Right forelimb (tissue), 1 donor: ENCODE measurements around the gene LPAR3.
A peak's percentile ranks its signal among the peaks of the same experiment; 100 is the strongest.
"Not testable (repeated sequence)": the region's sequence is repeated elsewhere in the genome, so short reads cannot be mapped to it uniquely, and the experiment has no call there.

Experiments
- DNase-seq: peaks from one replicate; pipeline ENCODE4 v3.0.0-alpha.2; 2018

Gene LPAR3, protein sequence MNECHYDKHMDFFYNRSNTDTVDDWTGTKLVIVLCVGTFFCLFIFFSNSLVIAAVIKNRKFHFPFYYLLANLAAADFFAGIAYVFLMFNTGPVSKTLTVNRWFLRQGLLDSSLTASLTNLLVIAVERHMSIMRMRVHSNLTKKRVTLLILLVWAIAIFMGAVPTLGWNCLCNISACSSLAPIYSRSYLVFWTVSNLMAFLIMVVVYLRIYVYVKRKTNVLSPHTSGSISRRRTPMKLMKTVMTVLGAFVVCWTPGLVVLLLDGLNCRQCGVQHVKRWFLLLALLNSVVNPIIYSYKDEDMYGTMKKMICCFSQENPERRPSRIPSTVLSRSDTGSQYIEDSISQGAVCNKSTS

DNA sequence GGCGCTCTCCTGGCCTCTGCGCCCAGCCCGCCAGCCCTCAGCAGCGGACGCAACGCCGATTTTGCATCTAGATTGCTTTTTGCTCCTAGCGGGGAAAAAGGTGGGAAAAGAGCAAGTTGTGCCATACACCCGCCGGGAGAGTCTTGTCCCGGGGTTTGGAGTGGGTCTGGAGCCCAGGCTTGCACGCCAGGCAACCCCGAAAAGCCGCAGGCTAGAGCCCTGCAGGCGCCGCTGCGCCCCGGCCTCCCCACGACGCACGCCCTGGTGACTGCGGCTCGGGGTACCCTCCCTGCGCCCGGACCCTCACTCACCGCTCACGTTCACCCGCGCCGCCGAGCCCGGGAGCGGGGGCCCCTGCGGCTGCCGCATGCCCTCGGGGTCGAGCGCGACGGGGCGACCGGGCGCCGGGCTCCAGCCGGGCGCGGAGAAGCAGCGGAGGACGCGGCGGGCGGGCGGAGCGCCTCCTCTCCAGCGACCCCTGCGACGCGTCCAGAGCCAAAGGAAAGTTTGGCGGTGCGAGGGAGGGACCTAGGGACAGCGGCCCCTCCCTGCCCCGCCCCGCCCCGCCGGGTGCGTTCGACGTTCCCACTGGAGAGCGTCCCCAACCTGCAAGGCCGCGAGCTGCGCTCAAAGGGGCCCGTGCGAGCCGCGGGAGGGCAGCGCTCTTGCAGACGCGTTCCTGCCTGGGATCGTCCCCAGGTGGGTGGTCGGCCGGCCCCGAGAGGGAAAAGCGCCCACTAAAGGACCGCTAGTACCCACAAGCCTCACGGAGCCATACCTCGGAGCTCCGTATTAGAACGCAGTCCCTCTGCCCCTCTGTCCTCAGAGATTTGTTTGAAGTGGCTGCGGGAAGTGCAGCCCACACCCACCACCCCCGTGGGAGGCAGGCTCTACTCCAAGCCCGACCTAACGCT, at the start of gene LPAR3:
TSS of gene LPAR3 (minus strand) at position 502 of the 914 bp plus-strand sequence. CDS start 27,086 bp downstream, outside the sequence.
- peak; percentile 54 for DNase-seq

- no peak for DNase-seq
These were observed 48.8 kb upstream of the LPAR3 start for GRCh38 chr1:84941843-84942242.

GRCh38 chr1:84940481-84940880, 47.5 kb upstream of the LPAR3 start:
- no peak for DNase-seq

DNA sequence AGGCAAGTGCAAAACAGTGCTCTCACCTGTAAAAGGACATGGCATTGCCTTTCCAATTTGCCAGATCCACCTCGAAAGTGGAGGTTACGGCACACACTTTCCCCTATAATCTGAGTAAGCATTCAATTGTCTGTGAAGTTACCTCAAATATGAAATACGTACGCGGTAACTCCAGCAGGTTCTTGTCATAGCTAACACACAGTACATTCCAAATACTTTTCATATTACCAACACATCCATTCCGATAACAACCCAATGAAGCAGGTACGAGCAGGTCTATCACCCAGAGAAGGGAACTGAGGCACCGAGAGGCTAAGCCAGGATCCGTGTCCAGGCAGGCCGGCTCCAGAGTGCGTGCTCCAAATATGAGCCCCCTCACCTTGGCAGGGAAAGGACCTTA, 46.8 kb upstream of the LPAR3 start:
- DNase-seq: no peak

DNA sequence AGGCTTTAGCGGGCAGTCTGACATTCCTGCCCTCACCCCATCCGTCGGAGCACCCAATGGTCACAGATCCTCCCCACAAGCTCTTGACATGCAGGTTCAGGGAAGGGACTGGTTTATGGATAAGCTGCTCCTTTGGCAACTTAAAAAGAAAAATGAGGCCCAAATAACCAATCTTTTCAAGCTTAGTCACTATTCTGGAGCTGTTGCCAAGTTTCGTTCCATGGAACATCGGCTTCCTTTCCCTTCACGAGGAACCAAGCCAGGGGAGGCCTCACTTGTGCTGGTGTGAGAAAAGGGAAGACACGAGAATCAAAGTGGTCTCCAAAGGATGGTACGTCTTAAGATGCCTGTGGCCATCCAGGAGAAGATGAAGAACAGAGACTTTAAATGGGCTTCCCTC, 46.1 kb upstream of the LPAR3 start:
- no peak for DNase-seq

GRCh38 chr1:84936116-84936810, 43.3 kb upstream of the LPAR3 start:
- DNase-seq: no peak

GRCh38 chr1:84933011-84933611, 40.1 kb upstream of the LPAR3 start:
- DNase-seq: no peak

- no peak for DNase-seq
These were observed 37.8 kb upstream of the LPAR3 start for GRCh38 chr1:84930831-84931230.

DNA sequence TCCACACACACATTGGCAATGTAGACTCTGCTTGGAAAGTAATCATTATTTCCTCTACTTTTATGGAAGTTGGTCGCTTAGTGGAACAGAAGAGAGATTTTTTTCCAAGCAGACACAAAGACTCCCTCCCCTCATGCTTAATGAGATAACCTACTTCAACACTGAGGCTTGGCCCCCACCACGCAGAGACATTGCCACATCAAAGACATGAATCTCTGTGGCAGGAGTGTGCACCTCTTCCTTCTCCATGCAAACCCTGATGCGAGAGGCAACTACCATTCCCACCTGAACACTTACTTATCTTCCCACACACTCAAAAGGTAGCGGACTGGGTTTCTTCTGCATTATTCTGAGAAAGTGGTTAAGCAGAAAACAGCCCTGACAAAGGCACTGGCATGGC, 37.3 kb upstream of the LPAR3 start:
- DNase-seq: no peak

DNA sequence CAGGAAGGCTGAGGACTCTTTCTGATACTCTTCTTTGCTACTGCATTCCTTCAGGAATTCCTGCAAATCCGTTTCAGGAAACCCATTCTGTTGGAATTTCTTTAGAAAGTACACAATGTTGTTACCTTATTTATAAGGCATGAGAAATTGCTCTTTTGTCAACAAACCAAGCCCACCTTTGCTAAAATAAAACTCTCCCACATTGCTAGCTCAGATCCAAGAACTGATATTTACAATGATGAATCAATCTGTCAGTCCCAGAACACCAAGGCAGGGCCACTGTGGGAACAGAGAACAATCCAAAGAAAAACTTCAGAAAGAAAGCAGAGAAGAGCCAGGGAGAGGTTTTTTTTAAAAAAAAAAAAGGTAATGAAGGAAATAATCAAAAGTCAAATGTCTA, 36.6 kb upstream of the LPAR3 start:
- no peak for DNase-seq

- DNase-seq: no peak
These were observed 36.0 kb upstream of the LPAR3 start for GRCh38 chr1:84928979-84929378.

- DNase-seq: no peak
These were observed 30.3 kb upstream of the LPAR3 start for GRCh38 chr1:84923317-84923716.

DNA sequence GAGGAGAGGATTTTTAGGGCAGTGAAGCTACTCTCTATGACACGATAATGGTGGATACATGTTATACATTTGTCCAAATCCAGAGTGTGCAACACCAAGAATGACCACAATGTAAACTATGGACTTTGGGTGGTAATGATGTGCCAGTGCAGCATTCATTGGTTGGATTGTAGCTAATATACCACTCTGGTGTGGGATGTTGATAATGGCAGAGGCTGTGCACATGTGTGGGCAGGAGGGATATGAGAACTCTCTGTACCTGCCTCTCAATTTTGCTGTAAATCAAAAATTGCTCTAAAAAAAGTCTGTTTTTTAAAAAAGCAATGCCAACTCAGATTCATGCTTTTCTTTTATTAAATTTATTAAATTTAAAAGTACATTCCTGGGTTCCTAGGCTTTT, 27.2 kb upstream of the LPAR3 start:
- DNase-seq: no peak

DNA sequence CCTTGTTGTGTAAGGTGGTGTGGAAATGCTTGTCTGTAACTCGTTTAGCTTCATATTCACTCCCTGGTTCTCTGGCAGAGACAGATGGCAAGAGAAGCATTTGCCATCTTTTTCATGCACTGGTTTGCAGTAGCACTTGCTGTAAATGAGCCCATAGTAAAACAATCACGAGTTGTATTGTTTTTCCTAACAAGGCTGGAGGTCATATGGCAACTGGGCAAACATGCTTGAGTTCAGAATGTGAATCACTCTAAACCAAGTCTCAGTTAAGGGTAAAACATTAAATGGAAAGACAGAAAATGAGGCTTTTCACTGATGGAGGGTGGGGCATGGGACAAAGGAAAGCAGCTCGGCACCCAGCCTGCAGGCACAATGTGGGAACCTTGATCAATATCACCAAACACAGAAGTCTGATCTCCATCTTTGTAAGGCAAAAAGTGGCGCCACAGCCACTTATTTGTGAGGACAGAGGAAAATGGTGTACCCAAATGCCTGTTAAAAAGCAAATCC, 26.5 kb upstream of the LPAR3 start:
- DNase-seq: no peak

- no peak for DNase-seq
These were observed 25.8 kb upstream of the LPAR3 start for GRCh38 chr1:84918726-84919336.

DNA sequence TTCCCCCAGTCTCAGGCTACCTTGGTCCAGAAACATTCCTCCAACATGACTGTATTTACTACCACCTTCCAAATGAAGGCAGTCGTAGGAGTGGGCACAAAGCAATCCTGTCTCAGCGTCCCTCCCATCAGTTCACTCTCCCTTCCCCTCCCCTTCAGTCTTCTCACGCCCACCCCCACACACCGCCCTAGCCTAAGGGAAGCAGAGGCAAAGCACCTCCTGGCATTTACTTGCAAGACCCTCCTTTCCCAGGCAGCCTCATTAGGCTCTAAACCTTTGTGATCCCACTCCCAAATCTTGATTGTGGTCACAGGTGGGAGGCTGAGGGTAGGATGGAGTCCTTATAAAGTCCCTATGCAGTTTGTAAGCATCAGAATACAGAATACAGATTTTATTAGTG, 23.9 kb upstream of the LPAR3 start:
- DNase-seq: no peak

- DNase-seq: no peak
These were observed 20.5 kb upstream of the LPAR3 start for GRCh38 chr1:84913555-84913892.

DNA sequence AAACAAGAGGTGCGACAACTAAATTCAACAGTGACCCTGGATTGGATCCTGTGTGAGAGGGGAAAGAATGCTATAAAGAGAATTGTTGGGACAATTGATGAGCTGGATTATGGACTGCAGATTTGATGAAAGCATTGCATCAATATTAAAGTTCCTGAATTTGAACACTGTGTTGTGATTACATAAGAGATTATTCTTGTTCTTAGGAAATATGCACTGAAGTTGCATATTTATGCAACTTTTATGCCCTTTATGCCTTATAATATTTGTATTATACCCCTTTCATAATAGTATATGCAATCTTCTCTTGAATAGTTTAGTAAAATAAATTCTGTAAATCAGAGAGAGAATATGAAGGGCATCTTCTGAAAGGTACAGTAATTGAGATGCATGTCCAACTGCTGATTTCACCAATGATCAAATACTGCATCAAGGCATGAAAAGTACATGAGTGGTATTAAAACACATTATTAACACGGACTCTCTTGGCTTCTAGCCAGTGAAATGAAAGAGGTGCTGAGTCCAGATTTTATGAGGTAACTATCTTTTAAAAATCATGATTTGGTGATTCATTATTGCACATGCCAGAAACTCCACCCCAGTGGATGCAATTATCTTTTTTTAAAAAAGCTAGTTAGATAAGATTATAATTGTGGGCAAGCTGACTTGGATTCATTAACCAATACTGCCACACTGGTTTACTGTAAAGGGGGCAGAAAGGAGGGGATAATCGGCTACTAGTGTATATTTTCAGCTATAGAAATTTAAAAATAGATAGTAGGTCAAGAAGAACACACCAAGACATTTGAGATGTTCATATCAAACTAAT, 19.9 kb upstream of the LPAR3 start:
- no peak for DNase-seq

DNA sequence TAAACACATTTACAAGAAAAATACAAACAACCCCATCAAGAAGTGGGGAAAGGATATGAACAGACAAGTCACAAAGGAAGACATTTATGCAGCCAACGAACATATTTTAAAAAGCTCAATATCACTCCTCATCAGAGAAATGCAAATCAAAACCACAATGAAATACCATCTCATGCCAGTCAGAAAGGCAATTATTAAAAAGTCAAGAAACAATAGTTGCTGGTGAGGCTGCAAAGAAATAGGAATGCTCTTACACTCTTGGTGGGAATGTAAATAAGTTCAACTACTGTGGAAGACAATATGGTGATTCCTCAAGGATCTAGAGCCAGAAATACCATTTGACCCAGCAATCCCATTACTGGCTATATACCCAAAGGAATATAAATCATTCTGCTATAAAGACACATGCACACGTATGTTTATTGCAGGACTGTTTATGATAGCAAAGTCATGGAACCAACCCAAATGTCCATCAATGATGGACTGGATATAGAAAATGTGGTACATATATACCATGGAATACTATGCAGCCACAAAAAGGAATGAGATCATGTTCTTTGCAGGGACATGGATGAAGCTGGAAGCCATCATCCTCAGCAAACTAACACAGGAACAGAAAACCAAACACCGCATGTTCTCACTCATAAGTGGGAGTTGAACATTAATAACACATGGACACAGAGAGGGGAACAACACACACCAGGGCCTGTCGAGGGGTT, 15.9 kb upstream of the LPAR3 start:
- DNase-seq: not testable (repeated sequence)

DNA sequence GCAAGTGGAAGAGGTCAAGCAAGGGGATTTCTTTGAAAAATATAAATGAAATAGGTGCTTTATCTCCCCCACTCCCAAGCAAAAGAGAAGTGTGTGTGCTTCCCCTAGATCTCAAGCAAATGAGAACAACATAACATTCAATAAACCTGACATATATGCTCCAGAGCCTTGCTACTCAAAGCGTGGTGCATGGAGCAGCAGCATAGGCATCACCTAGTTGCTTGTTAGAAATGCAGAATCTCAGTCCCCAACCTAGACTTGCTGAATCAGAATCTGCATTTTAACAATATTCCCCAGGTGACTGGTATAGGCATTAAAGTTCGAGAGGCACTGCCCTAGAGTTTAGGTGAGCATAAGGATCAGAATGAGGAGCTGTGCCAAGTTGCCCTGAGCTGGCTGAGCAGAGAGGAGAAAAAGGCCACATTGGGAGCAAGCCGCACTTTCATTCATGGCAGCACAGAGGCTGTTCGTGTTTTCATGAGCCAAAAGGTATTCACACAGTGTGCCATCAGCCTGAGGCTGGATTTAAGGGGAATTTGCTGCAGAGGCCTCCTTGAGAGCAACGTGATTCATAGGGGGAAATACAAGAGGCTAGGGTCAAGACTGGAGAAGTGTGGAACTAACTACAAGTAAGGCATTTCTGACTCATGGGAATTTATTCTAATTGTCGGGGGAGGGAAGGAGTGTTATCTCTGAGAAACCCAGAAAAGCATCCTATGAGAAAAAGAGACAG, 14.3 kb upstream of the LPAR3 start:
- DNase-seq: no peak
